A549 (cell line): Measurements from ENCODE around the gene TYK2. TPM values are rescaled to one million over a fixed set of nuclear protein-coding genes. Genes with fewer than 3 reads are reported as not detected.
A peak's percentile ranks its signal among the peaks of the same experiment; 100 is the strongest.

Experiments used
- ATAC-seq, 2 experiments: fragments of 200-7000 bp in 1 of 2; fragments of >200 bp in 1 of 2; cut with Nextera tagmentation in 1 of 2; cut with Tn5 transposase in 1 of 2; 3 replicates each; pipeline versions ENCODE4 v1.8.0 to v1.9.1; 2018 to 2020; ENCODE audit warnings: mild to moderate bottlenecking in 1 of 2, moderate library complexity in 1 of 2
- CTCF ChIA-PET: fragments of 300-600 bp; sonication (Branson Sonifier 250); formaldehyde crosslinking; extraction: SDS; loops from one replicate; lab custom pipeline; 2021; ENCODE audit warnings: antibody characterized with exemption, inconsistent platforms; lab: Yijun Ruan, JAX
- POLR2A ChIA-PET: fragments of 350-600 bp; formaldehyde crosslinking; extraction: SDS; loops from one replicate; lab custom pipeline; 2021; ENCODE audit warnings: antibody characterized with exemption, inconsistent platforms; lab: Yijun Ruan, JAX
- DNase-seq, 2 experiments: peaks; one replicate each; pipeline versions ENCODE4 v3.0.0 to v3.0.0-alpha.2; 2011 to 2016; ENCODE audit warnings: low read depth in 1 of 2, low spot score in 1 of 2
- FAIRE-seq: peaks from 2 replicates; lab custom pipeline; 2011; peaks lifted over from hg19 to GRCh38; lab: Jason Lieb, UNC
- H3K27ac ChIP-seq, 2 experiments: fragments of >200 bp; sonication (Bioruptor Twin); formaldehyde crosslinking; 3 replicates each; pipeline ENCODE4 v1.5.1; 2016 to 2017
- H3K4me1 ChIP-seq: fragments of >200 bp; sonication (Bioruptor Twin); formaldehyde crosslinking; 3 replicates; pipeline ENCODE4 v1.6.1; 2016
- H3K4me2 ChIP-seq: fragments of >200 bp; sonication (Bioruptor Twin); formaldehyde crosslinking; 3 replicates; pipeline ENCODE4 v1.6.1; 2016
- H3K4me3 ChIP-seq: fragments of >200 bp; sonication (Bioruptor Twin); formaldehyde crosslinking; 3 replicates; pipeline ENCODE4 v1.5.1; 2016
- H3K9me3 ChIP-seq: fragments of >200 bp; sonication (Bioruptor Twin); formaldehyde crosslinking; 3 replicates; pipeline ENCODE4 v1.6.1; 2016
- CBX8 ChIP-seq: fragments of 200-600 bp; sonication (generic); IDR thresholded peaks from 2 replicates; pipeline ENCODE4 v1.6.1; 2016
- E2F6 ChIP-seq: IDR thresholded peaks from 2 replicates; pipeline ENCODE4 v1.6.1; 2012; ENCODE audit warnings: low read depth, borderline replicate concordance
- EP300 ChIP-seq, 2 experiments: fragments of >200 bp; sonication (Bioruptor Twin); formaldehyde crosslinking; IDR thresholded peaks; 2 replicates in 1 of 2; 3 replicates in 1 of 2; pipeline ENCODE4 v1.6.1; 2016 to 2017
- FOSB ChIP-seq: fragments of 250-450 bp; sonication (Bioruptor Pico); IDR thresholded peaks from 2 replicates; pipeline ENCODE4 v1.5.0; 2020; ENCODE audit warnings: mild to moderate bottlenecking, moderate library complexity
- FOSL2 ChIP-seq, 2 experiments: fragments of 450-650 bp in 1 of 2; fragments of >200 bp in 1 of 2; sonication (Bioruptor Twin) in 1 of 2; formaldehyde crosslinking; IDR thresholded peaks; 2 replicates each; pipeline versions ENCODE4 v1.5.0 to v1.6.1; 2016 to 2020; ENCODE audit warnings: mild to moderate bottlenecking in 1 of 2, moderate library complexity in 1 of 2
- GATA3 ChIP-seq: IDR thresholded peaks from 2 replicates; pipeline ENCODE4 v1.6.1; 2012; ENCODE audit warnings: borderline replicate concordance
- HDAC2 ChIP-seq: fragments of 200-600 bp; sonication (generic); IDR thresholded peaks from 2 replicates; pipeline ENCODE4 v1.6.1; 2016
- HES2 ChIP-seq: fragments of >200 bp; sonication (Bioruptor Twin); formaldehyde crosslinking; IDR thresholded peaks from 2 replicates; pipeline ENCODE4 v1.6.1; 2016
- HEYL ChIP-seq: fragments of 250-450 bp; sonication (Bioruptor Pico); IDR thresholded peaks from 2 replicates; pipeline ENCODE4 v1.8.0; 2021; ENCODE audit warnings: mild to moderate bottlenecking, moderate library complexity
- KDM5A ChIP-seq: fragments of 200-600 bp; sonication (generic); IDR thresholded peaks from 2 replicates; pipeline ENCODE4 v1.6.1; 2016; ENCODE audit warnings: antibody characterized with exemption, mild to moderate bottlenecking
- MAZ ChIP-seq: fragments of 150-350 bp; IDR thresholded peaks from 2 replicates; pipeline ENCODE4 v1.6.1; 2014; ENCODE audit warnings: antibody characterized with exemption, low read depth, low read length, borderline replicate concordance
- NPAS2 ChIP-seq: fragments of 250-450 bp; sonication (Bioruptor Pico); IDR thresholded peaks from 2 replicates; pipeline ENCODE4 v1.8.0; 2022; ENCODE audit warnings: mild to moderate bottlenecking, moderate library complexity, borderline replicate concordance
- PHF8 ChIP-seq: fragments of 200-600 bp; sonication (generic); IDR thresholded peaks from 2 replicates; pipeline ENCODE4 v1.6.1; 2016; ENCODE audit warnings: low read depth, mild to moderate bottlenecking, antibody characterized with exemption, moderate library complexity, borderline replicate concordance
- POLR2AphosphoS2 ChIP-seq: conservative IDR thresholded peaks from 2 replicates; pipeline ENCODE4 v1.6.1; 2012; ENCODE audit warnings: low read length, improper control_type of control experiment, inconsistent platforms
- RNF2 ChIP-seq: fragments of 200-600 bp; sonication (generic); IDR thresholded peaks from 2 replicates; pipeline ENCODE4 v1.6.1; 2016; ENCODE audit warnings: low read depth, mild to moderate bottlenecking, antibody characterized with exemption, moderate library complexity, borderline replicate concordance
- TFCP2L1 ChIP-seq: fragments of 250-450 bp; sonication (Bioruptor Pico); IDR thresholded peaks from 2 replicates; pipeline ENCODE4 v1.5.0; 2021; ENCODE audit warnings: mild to moderate bottlenecking
- TP53 ChIP-seq: fragments of 250-450 bp; sonication (Bioruptor Pico); IDR thresholded peaks from 2 replicates; pipeline ENCODE4 v1.5.0; 2021; ENCODE audit warnings: mild to moderate bottlenecking, moderate library complexity
- WGBS: methylation state at CpG from one replicate; pipeline ENCODE4 v1.1.6; 2017; ENCODE audit errors: missing lambda C conversion rate; 5-methylcytosine and 5-hydroxymethylcytosine counted together
- polyA plus RNA-seq, 4 experiments: library from polyadenylated mRNA; depleted of rRNA in 3 of 4; stranded (reverse); fragments of >200 nt; fragmentation: RNase III in 1 of 4; extraction: RNeasy Plus Mini Kit Qiagen cat#74134 plus additional on column Dnase treatment in 1 of 4; gene quantifications; 2 replicates in 3 of 4; 3 replicates in 1 of 4; pipeline ENCODE4 v1.2.3, GENCODE V29; 2011 to 2017
- TF ChIP-seq, protein P1 (sequence below): fragments of >200 bp; sonication (Bioruptor Twin); formaldehyde crosslinking; IDR thresholded peaks from 3 replicates; pipeline ENCODE4 v1.6.1; 2016
- TF ChIP-seq, protein P2 (sequence below): IDR thresholded peaks from 2 replicates; pipeline ENCODE4 v1.6.1; 2012
- TF ChIP-seq, protein P3 (sequence below): fragments of 200-600 bp; sonication (generic); IDR thresholded peaks from 2 replicates; pipeline ENCODE4 v1.6.1; 2016; ENCODE audit warnings: antibody characterized with exemption, mild to moderate bottlenecking, moderate library complexity
- TF ChIP-seq, protein P4 (sequence below): IDR thresholded peaks from 2 replicates; pipeline ENCODE4 v1.6.1; 2012
- TF ChIP-seq, protein P5 (sequence below): fragments of 250-450 bp; sonication (Bioruptor Pico); IDR thresholded peaks from 2 replicates; pipeline ENCODE4 v1.5.0; 2020; ENCODE audit warnings: low read depth, mild to moderate bottlenecking, moderate library complexity

The TYK2 gene
- polyA plus RNA-seq, 2 of the 4 experiments (the other 2 are of a cell fraction), result 17.0 to 57.1 TPM

DNA sequence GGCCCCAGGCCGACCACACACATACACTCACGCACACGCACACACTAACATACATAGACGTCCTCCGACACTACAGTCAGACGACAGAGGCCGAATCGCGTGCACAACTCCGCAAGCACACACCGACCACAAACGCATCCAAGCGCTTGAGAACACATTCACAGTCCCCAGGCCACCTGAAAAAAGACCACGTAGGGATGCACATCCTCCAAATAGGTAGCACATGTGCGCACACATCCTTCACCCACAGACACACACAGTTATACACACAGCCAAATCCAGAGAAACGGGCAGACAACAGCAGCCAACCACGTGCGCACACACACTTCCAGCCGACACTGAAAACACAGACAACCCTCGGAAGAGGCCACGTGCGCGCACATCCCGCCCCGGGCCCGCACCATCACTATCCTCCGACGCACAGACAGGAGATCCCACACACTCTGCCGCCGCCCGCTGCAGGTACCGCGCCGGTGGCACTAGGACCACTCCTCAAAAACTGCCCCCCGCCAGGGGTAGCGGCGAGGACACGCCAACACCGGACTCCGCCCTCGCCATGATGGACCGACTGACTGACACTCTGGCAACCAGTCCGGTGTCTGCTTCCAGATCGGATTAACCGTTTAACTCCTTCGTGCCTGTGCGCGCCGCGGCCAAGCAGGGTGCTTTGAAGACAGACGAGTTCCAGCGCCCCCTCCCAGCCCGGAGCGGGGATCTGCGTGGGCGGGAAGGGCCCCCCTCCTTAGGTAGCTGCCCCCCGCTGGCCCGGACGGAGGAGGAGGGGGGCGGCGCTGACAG, 39.5 kb upstream of the TYK2 start (continued):
- TF ChIP-seq RNF2 (0 out of 2 replicates have a peak, but pooled peaks have one; percentile 40), EP300 (IDR thresholded peaks at IDR 0.05) (no peak), CBX8 (no peak), FOSB (CRISPR knock-in tag) (no peak), KDM5A (no peak), TP53 (CRISPR knock-in tag) (0 out of 2 replicates have a peak, but pooled peaks have one; percentile 53), NPAS2 (CRISPR knock-in tag) (no peak), MAZ (no peak), PHF8 (no peak), HDAC2 (0 out of 2 replicates have a peak, but pooled peaks have one; percentile 2), GATA3 (peak; percentile 29; the same call in 1 of the 2 replicates)
- TF ChIP-seq, protein P1, sequence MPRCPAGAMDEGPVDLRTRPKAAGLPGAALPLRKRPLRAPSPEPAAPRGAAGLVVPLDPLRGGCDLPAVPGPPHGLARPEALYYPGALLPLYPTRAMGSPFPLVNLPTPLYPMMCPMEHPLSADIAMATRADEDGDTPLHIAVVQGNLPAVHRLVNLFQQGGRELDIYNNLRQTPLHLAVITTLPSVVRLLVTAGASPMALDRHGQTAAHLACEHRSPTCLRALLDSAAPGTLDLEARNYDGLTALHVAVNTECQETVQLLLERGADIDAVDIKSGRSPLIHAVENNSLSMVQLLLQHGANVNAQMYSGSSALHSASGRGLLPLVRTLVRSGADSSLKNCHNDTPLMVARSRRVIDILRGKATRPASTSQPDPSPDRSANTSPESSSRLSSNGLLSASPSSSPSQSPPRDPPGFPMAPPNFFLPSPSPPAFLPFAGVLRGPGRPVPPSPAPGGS, result no peak
- TF ChIP-seq, protein P2, sequence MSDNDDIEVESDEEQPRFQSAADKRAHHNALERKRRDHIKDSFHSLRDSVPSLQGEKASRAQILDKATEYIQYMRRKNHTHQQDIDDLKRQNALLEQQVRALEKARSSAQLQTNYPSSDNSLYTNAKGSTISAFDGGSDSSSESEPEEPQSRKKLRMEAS, result peak; percentile 99
- TF ChIP-seq, all 56 proteins: peak for 10

- FAIRE-seq (no peak), ATAC-seq (peak; percentile 2 to 23; a peak in 3 of 6 replicates), DNase-seq (peak in 1 of 2 experiments; percentile 50)
- WGBS, result 0% methylated on average over 6 of the region's 40 CpGs
- Histone ChIP-seq H3K4me2 (peak overlapping the region; percentile 95), H3K4me1 (peaks cover 30% of the 10 kb centered on the region), H3K9me3 (0 out of 3 replicates have a peak, but pooled peaks cover 4% of the 10 kb centered on the region), H3K4me3 (peak overlapping the region; percentile 52), H3K27ac (peak overlapping the region; percentile 65 to 86)
- ChIA-PET CTCF (interaction anchor here (1.0 kb wide), 1 partner anchor 231 kb away, joined by 3 read pairs; no protein-coding TSS in a partner anchor), POLR2A (no interaction called here)
- TF ChIP-seq, protein P3, sequence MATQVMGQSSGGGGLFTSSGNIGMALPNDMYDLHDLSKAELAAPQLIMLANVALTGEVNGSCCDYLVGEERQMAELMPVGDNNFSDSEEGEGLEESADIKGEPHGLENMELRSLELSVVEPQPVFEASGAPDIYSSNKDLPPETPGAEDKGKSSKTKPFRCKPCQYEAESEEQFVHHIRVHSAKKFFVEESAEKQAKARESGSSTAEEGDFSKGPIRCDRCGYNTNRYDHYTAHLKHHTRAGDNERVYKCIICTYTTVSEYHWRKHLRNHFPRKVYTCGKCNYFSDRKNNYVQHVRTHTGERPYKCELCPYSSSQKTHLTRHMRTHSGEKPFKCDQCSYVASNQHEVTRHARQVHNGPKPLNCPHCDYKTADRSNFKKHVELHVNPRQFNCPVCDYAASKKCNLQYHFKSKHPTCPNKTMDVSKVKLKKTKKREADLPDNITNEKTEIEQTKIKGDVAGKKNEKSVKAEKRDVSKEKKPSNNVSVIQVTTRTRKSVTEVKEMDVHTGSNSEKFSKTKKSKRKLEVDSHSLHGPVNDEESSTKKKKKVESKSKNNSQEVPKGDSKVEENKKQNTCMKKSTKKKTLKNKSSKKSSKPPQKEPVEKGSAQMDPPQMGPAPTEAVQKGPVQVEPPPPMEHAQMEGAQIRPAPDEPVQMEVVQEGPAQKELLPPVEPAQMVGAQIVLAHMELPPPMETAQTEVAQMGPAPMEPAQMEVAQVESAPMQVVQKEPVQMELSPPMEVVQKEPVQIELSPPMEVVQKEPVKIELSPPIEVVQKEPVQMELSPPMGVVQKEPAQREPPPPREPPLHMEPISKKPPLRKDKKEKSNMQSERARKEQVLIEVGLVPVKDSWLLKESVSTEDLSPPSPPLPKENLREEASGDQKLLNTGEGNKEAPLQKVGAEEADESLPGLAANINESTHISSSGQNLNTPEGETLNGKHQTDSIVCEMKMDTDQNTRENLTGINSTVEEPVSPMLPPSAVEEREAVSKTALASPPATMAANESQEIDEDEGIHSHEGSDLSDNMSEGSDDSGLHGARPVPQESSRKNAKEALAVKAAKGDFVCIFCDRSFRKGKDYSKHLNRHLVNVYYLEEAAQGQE, result no peak
- TF ChIP-seq FOSL2 (IDR thresholded peaks at IDR 0.05) (no peak), FOSL2 (CRISPR knock-in tag; IDR thresholded peaks at IDR 0.05) (peak; percentile 66)
Measured at GRCh38 chr19:10419200-10419645, 38.9 kb upstream of the TYK2 start.

DNA sequence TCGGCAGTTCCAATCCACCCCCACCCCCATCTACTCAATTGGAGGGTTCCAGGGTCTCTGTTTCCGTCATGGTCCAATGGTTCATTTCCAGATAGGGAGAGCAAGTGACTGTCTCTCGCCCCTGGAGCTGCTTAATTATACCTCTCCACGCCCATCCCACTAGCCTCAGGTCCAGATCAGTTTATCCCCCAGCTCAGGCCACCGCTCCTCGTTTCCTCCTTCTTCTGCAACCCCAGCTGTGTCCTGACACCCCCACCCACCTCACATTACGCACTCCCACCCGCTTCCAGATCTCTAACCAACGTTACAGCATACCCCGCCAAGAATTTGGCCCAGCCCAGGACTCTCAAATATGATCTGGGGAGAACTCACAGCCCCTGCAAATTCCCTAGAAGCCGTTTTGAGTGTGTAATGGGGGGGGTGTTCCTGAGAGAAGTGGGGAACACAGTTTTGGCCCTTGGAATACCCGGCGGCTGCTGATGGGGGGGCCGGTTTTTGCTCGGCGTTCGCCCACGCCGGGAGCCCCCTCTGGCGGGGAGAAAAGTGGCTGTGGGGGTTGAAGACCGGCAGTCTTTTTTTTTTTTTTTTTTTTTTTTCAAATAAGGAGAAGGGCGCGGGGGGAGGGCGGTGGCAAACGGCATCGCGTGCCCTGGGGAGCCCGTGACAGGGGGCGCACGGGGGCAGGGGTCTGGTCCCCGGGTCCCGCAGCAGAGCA, 38.3 kb upstream of the TYK2 start:
- DNase-seq, result peak in 1 of 2 experiments; percentile 56
- WGBS, result 3% methylated on average over 21 of the region's 32 CpGs
- ATAC-seq, result peak; percentile 1 to 12; a peak in 3 of 6 replicates
- ChIA-PET CTCF (interaction anchor here (0.8 to 7.1 kb wide), 10 partner anchors 9 to 231 kb away, joined by 3 to 172 read pairs (median 4); partner anchors contain the start of gene CDC37), POLR2A (interaction anchor here (0.7 kb wide), 1 partner anchor 15 kb away, joined by 3 read pairs; the partner anchor contains the start of gene CDC37)
- peaks cover 25% of the 10 kb centered on the region for H3K4me1 ChIP-seq
- H3K4me3 ChIP-seq, result peak overlapping the region; percentile 52
- no peak for FAIRE-seq
- no peak for TF ChIP-seq HES2
- TF ChIP-seq E2F6, result no peak
- TF ChIP-seq, protein P2, result no peak
- TF ChIP-seq PHF8, result no peak
- TF ChIP-seq, protein P4, sequence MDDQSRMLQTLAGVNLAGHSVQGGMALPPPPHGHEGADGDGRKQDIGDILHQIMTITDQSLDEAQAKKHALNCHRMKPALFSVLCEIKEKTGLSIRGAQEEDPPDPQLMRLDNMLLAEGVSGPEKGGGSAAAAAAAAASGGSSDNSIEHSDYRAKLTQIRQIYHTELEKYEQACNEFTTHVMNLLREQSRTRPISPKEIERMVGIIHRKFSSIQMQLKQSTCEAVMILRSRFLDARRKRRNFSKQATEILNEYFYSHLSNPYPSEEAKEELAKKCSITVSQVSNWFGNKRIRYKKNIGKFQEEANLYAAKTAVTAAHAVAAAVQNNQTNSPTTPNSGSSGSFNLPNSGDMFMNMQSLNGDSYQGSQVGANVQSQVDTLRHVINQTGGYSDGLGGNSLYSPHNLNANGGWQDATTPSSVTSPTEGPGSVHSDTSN, result no peak
- no peak for TF ChIP-seq HEYL (CRISPR knock-in tag)
- no peak for TF ChIP-seq POLR2AphosphoS2
- no peak for TF ChIP-seq GATA3
- no peak for TF ChIP-seq TFCP2L1 (CRISPR knock-in tag)
- TF ChIP-seq, protein P5, sequence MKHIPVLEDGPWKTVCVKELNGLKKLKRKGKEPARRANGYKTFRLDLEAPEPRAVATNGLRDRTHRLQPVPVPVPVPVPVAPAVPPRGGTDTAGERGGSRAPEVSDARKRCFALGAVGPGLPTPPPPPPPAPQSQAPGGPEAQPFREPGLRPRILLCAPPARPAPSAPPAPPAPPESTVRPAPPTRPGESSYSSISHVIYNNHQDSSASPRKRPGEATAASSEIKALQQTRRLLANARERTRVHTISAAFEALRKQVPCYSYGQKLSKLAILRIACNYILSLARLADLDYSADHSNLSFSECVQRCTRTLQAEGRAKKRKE (CRISPR knock-in tag), result no peak
- H3K27ac ChIP-seq, result peak overlapping the region; percentile 65 to 86
- 0 out of 3 replicates have a peak, but pooled peaks cover 4% of the 10 kb centered on the region for H3K9me3 ChIP-seq
- peak overlapping the region; percentile 95 for H3K4me2 ChIP-seq
